Measurements from ENCODE around the gene POPDC3. TPM values are rescaled to one million over a fixed set of nuclear protein-coding genes. Genes with fewer than 3 reads are reported as not detected.

The POPDC3 gene
- total and polyA plus RNA-seq, 2 of the 4 experiments (the other 2 are of a cell fraction): 22.7 to 25.8 TPM

- peak; percentile 36 for DNase-seq
Measured at GRCh38 chr6:105151644-105152043, 28.2 kb downstream of the POPDC3 start.

More at GRCh38 chr6:105151644-105152043, 28.2 kb downstream of the POPDC3 start:
- Histone ChIP-seq H3K27ac (ENCODE audit: insufficient read depth, low read length) (no peak overlapping the region), H3K79me1 (ENCODE audit: low read depth in 1 of 2, low read length in 2 of 2) (no peaks in the 10 kb centered on the region), H4K20me1 (ENCODE audit: insufficient read depth, low read length) (no peaks in the 10 kb centered on the region), H2BK120ac (ENCODE audit: low read depth, low read length) (no peak overlapping the region), H2BK20ac (ENCODE audit: low read depth, low read length) (no peak overlapping the region), H3K9ac (ENCODE audit: low read depth, low read length) (no peak overlapping the region), H3K4me2 (ENCODE audit: low read depth, low read length) (no peak overlapping the region), H2AK9ac (replicated peaks; ENCODE audit: low read depth, low read length, poor library complexity) (no peak overlapping the region), H2AK5ac (ENCODE audit: low read depth, low read length) (no peak overlapping the region), H2BK15ac (ENCODE audit: low read depth, low read length) (no peak overlapping the region), H4K8ac (ENCODE audit: low read depth in 2 of 2, low read length in 2 of 2) (no peak overlapping the region), H3K23ac (ENCODE audit: low read depth, low read length) (no peak overlapping the region), H3K9me3 (ENCODE audit: control insufficient read depth, insufficient read depth, low read length) (no peaks in the 10 kb centered on the region), H2BK5ac (ENCODE audit: low read depth, low read length, poor library complexity, severe bottlenecking) (no peak overlapping the region), H3K9me1 (ENCODE audit: insufficient read depth, low read length) (no peaks in the 10 kb centered on the region), H3K18ac (ENCODE audit: low read depth, low read length) (no peak overlapping the region), H3K4me3 (ENCODE audit: insufficient read depth, low read depth, low read length) (no peak overlapping the region), H4K91ac (ENCODE audit: insufficient read depth, low read depth, low read length) (no peak overlapping the region), H3K4ac (ENCODE audit: low read depth, low read length) (no peak overlapping the region), H3K36me3 (ENCODE audit: control insufficient read depth, insufficient read depth, low read length) (no peaks in the 10 kb centered on the region; the same call in 1 of the 2 replicates), H3K56ac (ENCODE audit: extremely low read depth, insufficient read depth, low read length) (no peak overlapping the region), H3K14ac (replicated peaks; ENCODE audit: low read depth, low read length) (no peak overlapping the region), H3K27me3 (ENCODE audit: control insufficient read depth, insufficient read depth, low read length) (no peaks in the 10 kb centered on the region), H2AFZ (replicated peaks; ENCODE audit: low read length, poor library complexity) (no peak overlapping the region), H4K5ac (ENCODE audit: low read depth, low read length) (no peak overlapping the region), H3K4me1 (ENCODE audit: control insufficient read depth, insufficient read depth, low read length) (no peaks in the 10 kb centered on the region)
- in situ Hi-C loops (cut with MboI; ENCODE audit: low sequenced_read_pairs) (no loop called here), dilution Hi-C loops (cut with HindIII; ENCODE audit: low sequenced_read_pairs, unreplicated experiment) (no loop called here), intact Hi-C loops (cut with micrococcal nuclease) (no loop called here)
- no peak for ATAC-seq (ENCODE audit: low read depth)
- ChIA-PET POLR2A (ENCODE audit: unreplicated experiment) (no interaction called here), CTCF (no interaction called here)
- TF ChIP-seq FOS (IDR thresholded peaks at IDR 0.05; ENCODE audit: low read depth, low read length) (no peak), BHLHE40 (IDR thresholded peaks at IDR 0.05; ENCODE audit: low read depth, low read length) (no peak), MAZ (IDR thresholded peaks at IDR 0.05; ENCODE audit: borderline replicate concordance, low read depth, low read length) (no peak), CHD1 (IDR thresholded peaks at IDR 0.05; ENCODE audit: low read depth, low read length) (no peak), MXI1 (IDR thresholded peaks at IDR 0.05; ENCODE audit: borderline replicate concordance, low read depth, low read length) (no peak), CEBPB (IDR thresholded peaks at IDR 0.05; ENCODE audit: low read depth, low read length) (no peak), MAFK (IDR thresholded peaks at IDR 0.05; ENCODE audit: low read depth, low read length) (no peak), SMC3 (IDR thresholded peaks at IDR 0.05; ENCODE audit: low read depth, low read length) (no peak), RAD21 (IDR thresholded peaks at IDR 0.05; ENCODE audit: low read length) (no peak), RFX5 (IDR thresholded peaks at IDR 0.05; ENCODE audit: low read depth, low read length) (no peak), NFE2L2 (IDR thresholded peaks at IDR 0.05; ENCODE audit: low read depth, low read length) (no peak), POLR2A (IDR thresholded peaks at IDR 0.05; ENCODE audit: low read depth, low read length) (no peak)
- TF ChIP-seq, protein P1, sequence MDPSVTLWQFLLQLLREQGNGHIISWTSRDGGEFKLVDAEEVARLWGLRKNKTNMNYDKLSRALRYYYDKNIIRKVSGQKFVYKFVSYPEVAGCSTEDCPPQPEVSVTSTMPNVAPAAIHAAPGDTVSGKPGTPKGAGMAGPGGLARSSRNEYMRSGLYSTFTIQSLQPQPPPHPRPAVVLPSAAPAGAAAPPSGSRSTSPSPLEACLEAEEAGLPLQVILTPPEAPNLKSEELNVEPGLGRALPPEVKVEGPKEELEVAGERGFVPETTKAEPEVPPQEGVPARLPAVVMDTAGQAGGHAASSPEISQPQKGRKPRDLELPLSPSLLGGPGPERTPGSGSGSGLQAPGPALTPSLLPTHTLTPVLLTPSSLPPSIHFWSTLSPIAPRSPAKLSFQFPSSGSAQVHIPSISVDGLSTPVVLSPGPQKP (IDR thresholded peaks at IDR 0.05; ENCODE audit: borderline replicate concordance, low read depth, low read length): no peak
- BruUV-seq (replicated peaks): no TSS peak

Data from IMR-90 (cell line).